Neural cell (in vitro differentiated cells): Measurements from ENCODE around the gene BDKRB1. TPM values are rescaled to one million over a fixed set of nuclear protein-coding genes. Genes with fewer than 3 reads are reported as not detected.

Experiments
- H2AFZ ChIP-seq: fragments of 200-600, 300-800 bp; sonication (generic), shearing (Covaris generic); 2 replicates; pipeline ENCODE4 v1.6.0; 2014; ENCODE audit warnings: low read depth, mild to moderate bottlenecking, antibody characterized with exemption, low read length, moderate library complexity
- H3F3A ChIP-seq: fragments of 200-600 bp; shearing (Covaris generic); 2 replicates; pipeline ENCODE4 v1.6.1; 2016; ENCODE audit warnings: mild to moderate bottlenecking, moderate library complexity, mixed read lengths, antibody characterized with exemption, low read length; ENCODE audit not compliant: insufficient read depth, poor library complexity, severe bottlenecking
- H3K27ac ChIP-seq: fragments of 200-600, 300-800 bp; sonication (generic), shearing (Covaris generic); 2 replicates; pipeline ENCODE4 v1.5.1; 2014; ENCODE audit warnings: mild to moderate bottlenecking, low read length, moderate library complexity
- H3K27me3 ChIP-seq: fragments of 300-800, 200-600 bp; sonication (generic), shearing (Covaris generic); 2 replicates; pipeline ENCODE4 v1.6.0; 2014; ENCODE audit warnings: mild to moderate bottlenecking, low read depth, low read length, moderate library complexity; ENCODE audit not compliant: insufficient read depth
- H3K36me3 ChIP-seq: fragments of 300-800, 200-600 bp; sonication (generic), shearing (Covaris generic); 2 replicates; pipeline ENCODE4 v1.5.1; 2014; ENCODE audit warnings: mild to moderate bottlenecking, antibody characterized with exemption, low read length, moderate library complexity; ENCODE audit not compliant: insufficient read depth
- H3K4me2 ChIP-seq: fragments of 300-800, 200-600 bp; sonication (generic), shearing (Covaris generic); 2 replicates; pipeline ENCODE4 v1.6.0; 2014; ENCODE audit warnings: mild to moderate bottlenecking, low read length
- H3K4me3 ChIP-seq: fragments of 300-800, 200-600 bp; sonication (generic), shearing (Covaris generic); 2 replicates; pipeline ENCODE4 v1.5.1; 2014; ENCODE audit warnings: mild to moderate bottlenecking, low read length, moderate library complexity
- H3K79me2 ChIP-seq: fragments of 200-600 bp; shearing (Covaris generic); replicated peaks from 2 replicates; pipeline ENCODE4 v1.6.0; 2014; ENCODE audit warnings: mild to moderate bottlenecking, low read length, moderate library complexity; ENCODE audit not compliant: insufficient read depth
- H3K9ac ChIP-seq: fragments of 300-800, 200-600 bp; sonication (generic), shearing (Covaris generic); 2 replicates; pipeline ENCODE4 v1.6.1; 2016; ENCODE audit warnings: mild to moderate bottlenecking, low read length, mixed read lengths
- H3K9me2 ChIP-seq: fragments of 200-600 bp; shearing (Covaris generic); 2 replicates; pipeline ENCODE4 v1.6.1; 2016; ENCODE audit warnings: mild to moderate bottlenecking, low read length, mixed read lengths; ENCODE audit not compliant: insufficient read depth
- H3K9me3 ChIP-seq: fragments of 200-600, 300-800 bp; sonication (generic), shearing (Covaris generic); 2 replicates; pipeline ENCODE4 v1.6.1; 2016; ENCODE audit warnings: mild to moderate bottlenecking, mixed run types, low read length, moderate library complexity, mixed read lengths
- H4K20me1 ChIP-seq: fragments of 200-600 bp; shearing (Covaris generic); 2 replicates; pipeline ENCODE4 v1.6.1; 2016; ENCODE audit warnings: mild to moderate bottlenecking, mixed run types; ENCODE audit not compliant: insufficient read depth
- EP300 ChIP-seq: fragments of 450-650 bp; conservative IDR thresholded peaks from 2 replicates; pipeline ENCODE4 v1.6.1; 2014; ENCODE audit warnings: antibody characterized with exemption, mild to moderate bottlenecking, moderate library complexity; ENCODE audit not compliant: poor library complexity, severe bottlenecking
- EZH2 ChIP-seq: fragments of 200-600, 300-800 bp; shearing (Covaris generic), sonication (generic); IDR thresholded peaks from 2 replicates; pipeline ENCODE4 v1.6.1; 2014; ENCODE audit warnings: antibody characterized with exemption, low read length, borderline replicate concordance, mild to moderate bottlenecking; ENCODE audit not compliant: insufficient read depth, poor library complexity, severe bottlenecking
- MXI1 ChIP-seq: fragments of 450-650 bp; conservative IDR thresholded peaks from 2 replicates; pipeline ENCODE4 v1.6.1; 2014; ENCODE audit warnings: antibody characterized with exemption, mild to moderate bottlenecking; ENCODE audit not compliant: poor library complexity, severe bottlenecking
- POLR2AphosphoS5 ChIP-seq: IDR thresholded peaks from 2 replicates; pipeline ENCODE4 v1.6.1; 2012
- RAD21 ChIP-seq: fragments of 450-650 bp; conservative IDR thresholded peaks from 2 replicates; pipeline ENCODE4 v1.6.1; 2014; ENCODE audit warnings: antibody characterized with exemption, mild to moderate bottlenecking, moderate library complexity
- SMC3 ChIP-seq: fragments of 450-650 bp; conservative IDR thresholded peaks from 2 replicates; pipeline ENCODE4 v1.6.1; 2014; ENCODE audit warnings: antibody characterized with exemption, mild to moderate bottlenecking, moderate library complexity; ENCODE audit not compliant: poor library complexity
- TAF1 ChIP-seq: IDR thresholded peaks from 2 replicates; pipeline ENCODE4 v1.6.1; 2012; ENCODE audit warnings: low read depth
- polyA plus RNA-seq: library from polyadenylated mRNA; depleted of rRNA; stranded (reverse); fragments of >200 nt; gene quantifications from 2 replicates; pipeline ENCODE4 v1.2.3, GENCODE V29; 2014
- TF ChIP-seq, protein P1 (sequence below): IDR thresholded peaks from 2 replicates; pipeline ENCODE4 v1.6.1; 2012; ENCODE audit warnings: borderline replicate concordance
- TF ChIP-seq, protein P2 (sequence below): fragments of 450-650 bp; IDR thresholded peaks from 2 replicates; pipeline ENCODE4 v1.5.1; 2014; ENCODE audit warnings: antibody characterized with exemption, mild to moderate bottlenecking, moderate library complexity; ENCODE audit not compliant: poor library complexity, severe bottlenecking

The BDKRB1 gene
- polyA plus RNA-seq, 1 donor from 2014 or later, result not detected

GRCh38 chr14:96238676-96239265 lies 17.2 kb upstream of the BDKRB1 start:
- H3F3A ChIP-seq, result no peaks in the 10 kb centered on the region
- H3K27me3 ChIP-seq, result no peaks in the 10 kb centered on the region
- TF ChIP-seq, protein P1, sequence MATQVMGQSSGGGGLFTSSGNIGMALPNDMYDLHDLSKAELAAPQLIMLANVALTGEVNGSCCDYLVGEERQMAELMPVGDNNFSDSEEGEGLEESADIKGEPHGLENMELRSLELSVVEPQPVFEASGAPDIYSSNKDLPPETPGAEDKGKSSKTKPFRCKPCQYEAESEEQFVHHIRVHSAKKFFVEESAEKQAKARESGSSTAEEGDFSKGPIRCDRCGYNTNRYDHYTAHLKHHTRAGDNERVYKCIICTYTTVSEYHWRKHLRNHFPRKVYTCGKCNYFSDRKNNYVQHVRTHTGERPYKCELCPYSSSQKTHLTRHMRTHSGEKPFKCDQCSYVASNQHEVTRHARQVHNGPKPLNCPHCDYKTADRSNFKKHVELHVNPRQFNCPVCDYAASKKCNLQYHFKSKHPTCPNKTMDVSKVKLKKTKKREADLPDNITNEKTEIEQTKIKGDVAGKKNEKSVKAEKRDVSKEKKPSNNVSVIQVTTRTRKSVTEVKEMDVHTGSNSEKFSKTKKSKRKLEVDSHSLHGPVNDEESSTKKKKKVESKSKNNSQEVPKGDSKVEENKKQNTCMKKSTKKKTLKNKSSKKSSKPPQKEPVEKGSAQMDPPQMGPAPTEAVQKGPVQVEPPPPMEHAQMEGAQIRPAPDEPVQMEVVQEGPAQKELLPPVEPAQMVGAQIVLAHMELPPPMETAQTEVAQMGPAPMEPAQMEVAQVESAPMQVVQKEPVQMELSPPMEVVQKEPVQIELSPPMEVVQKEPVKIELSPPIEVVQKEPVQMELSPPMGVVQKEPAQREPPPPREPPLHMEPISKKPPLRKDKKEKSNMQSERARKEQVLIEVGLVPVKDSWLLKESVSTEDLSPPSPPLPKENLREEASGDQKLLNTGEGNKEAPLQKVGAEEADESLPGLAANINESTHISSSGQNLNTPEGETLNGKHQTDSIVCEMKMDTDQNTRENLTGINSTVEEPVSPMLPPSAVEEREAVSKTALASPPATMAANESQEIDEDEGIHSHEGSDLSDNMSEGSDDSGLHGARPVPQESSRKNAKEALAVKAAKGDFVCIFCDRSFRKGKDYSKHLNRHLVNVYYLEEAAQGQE, result no peak
- TF ChIP-seq POLR2AphosphoS5, result no peak
- no peak for TF ChIP-seq SMC3
- no peak for TF ChIP-seq MXI1
- no peak for TF ChIP-seq EP300
- TF ChIP-seq EZH2, result no peak
- H3K9me2 ChIP-seq, result no peaks in the 10 kb centered on the region
- H3K9me3 ChIP-seq, result no peaks in the 10 kb centered on the region
- no peaks in the 10 kb centered on the region for H4K20me1 ChIP-seq
- H3K79me2 ChIP-seq, result no peaks in the 10 kb centered on the region
- no peak overlapping the region for H3K4me3 ChIP-seq
- no peak overlapping the region for H3K27ac ChIP-seq
- no peak overlapping the region for H3K4me2 ChIP-seq
- no peak overlapping the region for H3K9ac ChIP-seq
- no peak overlapping the region for H2AFZ ChIP-seq
- H3K36me3 ChIP-seq, result no peaks in the 10 kb centered on the region

DNA sequence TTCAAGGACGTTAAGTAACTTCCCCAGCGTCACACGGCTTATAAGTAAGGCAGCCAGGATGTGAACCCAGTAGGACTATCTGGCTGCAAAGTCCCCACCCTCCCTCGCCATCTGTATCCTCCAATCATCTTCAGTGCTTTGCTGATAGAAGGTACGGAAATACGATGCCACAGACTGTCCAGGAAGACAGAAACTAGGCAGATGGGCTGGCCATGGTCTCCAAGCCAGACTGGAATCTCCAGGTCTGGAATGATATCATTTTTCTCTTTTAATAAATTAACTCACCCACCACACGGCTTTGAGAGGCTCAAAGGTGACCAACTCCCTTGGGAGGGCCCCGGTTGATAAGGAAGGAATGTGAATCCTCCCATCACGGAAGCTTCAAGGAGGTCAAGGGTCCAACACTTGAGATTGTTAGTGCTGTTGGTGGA lies 16.3 kb upstream of the BDKRB1 start:
- Histone ChIP-seq H3K4me3 (no peak overlapping the region), H3F3A (no peaks in the 10 kb centered on the region)

More for the DNA sequence above, 16.3 kb upstream of the BDKRB1 start:
- no peaks in the 10 kb centered on the region for H3K9me2 ChIP-seq
- H3K36me3 ChIP-seq, result no peaks in the 10 kb centered on the region
- no peak overlapping the region for H3K4me2 ChIP-seq
- H3K27ac ChIP-seq, result no peak overlapping the region
- H3K9me3 ChIP-seq, result no peaks in the 10 kb centered on the region
- no peak overlapping the region for H3K9ac ChIP-seq
- H3K27me3 ChIP-seq, result no peaks in the 10 kb centered on the region
- no peaks in the 10 kb centered on the region for H4K20me1 ChIP-seq
- no peaks in the 10 kb centered on the region for H3K79me2 ChIP-seq
- H2AFZ ChIP-seq, result no peak overlapping the region
- TF ChIP-seq POLR2AphosphoS5 (no peak), EZH2 (no peak), SMC3 (no peak), TAF1 (no peak), RAD21 (no peak), EP300 (no peak), MXI1 (no peak)
- TF ChIP-seq, protein P1, result no peak
- TF ChIP-seq, protein P2, sequence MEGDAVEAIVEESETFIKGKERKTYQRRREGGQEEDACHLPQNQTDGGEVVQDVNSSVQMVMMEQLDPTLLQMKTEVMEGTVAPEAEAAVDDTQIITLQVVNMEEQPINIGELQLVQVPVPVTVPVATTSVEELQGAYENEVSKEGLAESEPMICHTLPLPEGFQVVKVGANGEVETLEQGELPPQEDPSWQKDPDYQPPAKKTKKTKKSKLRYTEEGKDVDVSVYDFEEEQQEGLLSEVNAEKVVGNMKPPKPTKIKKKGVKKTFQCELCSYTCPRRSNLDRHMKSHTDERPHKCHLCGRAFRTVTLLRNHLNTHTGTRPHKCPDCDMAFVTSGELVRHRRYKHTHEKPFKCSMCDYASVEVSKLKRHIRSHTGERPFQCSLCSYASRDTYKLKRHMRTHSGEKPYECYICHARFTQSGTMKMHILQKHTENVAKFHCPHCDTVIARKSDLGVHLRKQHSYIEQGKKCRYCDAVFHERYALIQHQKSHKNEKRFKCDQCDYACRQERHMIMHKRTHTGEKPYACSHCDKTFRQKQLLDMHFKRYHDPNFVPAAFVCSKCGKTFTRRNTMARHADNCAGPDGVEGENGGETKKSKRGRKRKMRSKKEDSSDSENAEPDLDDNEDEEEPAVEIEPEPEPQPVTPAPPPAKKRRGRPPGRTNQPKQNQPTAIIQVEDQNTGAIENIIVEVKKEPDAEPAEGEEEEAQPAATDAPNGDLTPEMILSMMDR, result no peak
